GM12801 (cell line): ENCODE data around the gene RBCK1.

Source experiments
- CTCF ChIP-seq: IDR thresholded peaks from one replicate; pipeline ENCODE4 v1.5.1; 2011; ENCODE audit warnings: control low read depth; ENCODE audit not compliant: insufficient read length; ENCODE audit errors: extremely low read depth

RBCK1 gene

GRCh38 chr20:415820-416322, 7.8 kb downstream of the RBCK1 start:
- no peak for TF ChIP-seq CTCF

- TF ChIP-seq CTCF, result no peak
Observed at GRCh38 chr20:416950-417800, 9.1 kb downstream of the RBCK1 start.

- TF ChIP-seq CTCF, result no peak
Observed at GRCh38 chr20:417801-418342, 9.8 kb downstream of the RBCK1 start.

- no peak for TF ChIP-seq CTCF
Observed at GRCh38 chr20:418858-419365, 10.8 kb downstream of the RBCK1 start.

- no peak for TF ChIP-seq CTCF
Observed at GRCh38 chr20:419556-420165, 11.6 kb downstream of the RBCK1 start.

- TF ChIP-seq CTCF, result no peak
Observed at GRCh38 chr20:420166-420620, 12.1 kb downstream of the RBCK1 start.
